HepG2 (cell line): ENCODE measurements around the gene TEX14. TPM values are rescaled to one million over a fixed set of nuclear protein-coding genes. Genes with fewer than 3 reads are reported as not detected.

Experiments
- AHR ChIP-seq: IDR thresholded peaks from 2 replicates; pipeline ENCODE4 v1.6.1; 2018; ENCODE audit warnings: missing genetic modification reagents, missing compliant biosample characterization
- BCL6 ChIP-seq: IDR thresholded peaks from 2 replicates; pipeline ENCODE4 v1.6.1; 2016; ENCODE audit warnings: missing genetic modification reagents, missing compliant biosample characterization
- FOSL2 ChIP-seq: sonication (generic); formaldehyde crosslinking; IDR thresholded peaks from 2 replicates; pipeline ENCODE4 v1.4.0; 2020; ENCODE audit warnings: missing genetic modification reagents
- HCFC1 ChIP-seq: fragments of 150-350 bp; IDR thresholded peaks from 2 replicates; pipeline ENCODE4 v1.6.1; 2014; ENCODE audit warnings: low read depth, low read length
- IRF2 ChIP-seq: IDR thresholded peaks from 2 replicates; pipeline ENCODE4 v1.6.1; 2018; ENCODE audit warnings: missing genetic modification reagents, missing compliant biosample characterization
- KDM5B ChIP-seq: sonication (generic); formaldehyde crosslinking; IDR thresholded peaks from 2 replicates; pipeline ENCODE4 v1.4.0; 2020; ENCODE audit warnings: missing genetic modification reagents, mild to moderate bottlenecking, borderline replicate concordance
- MXD3 ChIP-seq: IDR thresholded peaks from 2 replicates; pipeline ENCODE4 v1.6.1; 2016; ENCODE audit warnings: mild to moderate bottlenecking, missing biosample characterization, missing genetic modification reagents
- PTBP1 ChIP-seq: fragments of 200-400 bp; formaldehyde crosslinking; IDR thresholded peaks from 2 replicates; pipeline ENCODE4 v1.6.1; 2018; ENCODE audit warnings: low read length, low read depth; ENCODE audit not compliant: poor library complexity, severe bottlenecking
- RBM39 ChIP-seq: fragments of 200-400 bp; formaldehyde crosslinking; IDR thresholded peaks from one replicate; pipeline ENCODE4 v1.6.1; 2018; ENCODE audit warnings: antibody characterized with exemption, mild to moderate bottlenecking, low read depth, low read length; ENCODE audit not compliant: poor library complexity, severe bottlenecking
- SKI ChIP-seq: fragments of 450-650 bp; IDR thresholded peaks from one replicate; pipeline ENCODE4 v1.6.1; 2018; ENCODE audit warnings: mild to moderate bottlenecking; ENCODE audit not compliant: partially characterized antibody
- SNRNP70 ChIP-seq: fragments of 200-400 bp; formaldehyde crosslinking; IDR thresholded peaks from 2 replicates; pipeline ENCODE4 v1.6.1; 2017; ENCODE audit warnings: mild to moderate bottlenecking, low read depth, low read length, moderate library complexity
- SOX6 ChIP-seq, 2 experiments: fragments of 450-650 bp in 1 of 2; sonication (generic) in 1 of 2; formaldehyde crosslinking in 1 of 2; IDR thresholded peaks; 2 replicates each; pipeline versions ENCODE4 v1.4.0 to v1.6.1; 2017 to 2020; ENCODE audit warnings: antibody characterized with exemption in 1 of 2, mild to moderate bottlenecking in 1 of 2, missing genetic modification reagents in 1 of 2
- SSRP1 ChIP-seq: IDR thresholded peaks from 2 replicates; pipeline ENCODE4 v1.6.1; 2016; ENCODE audit warnings: control low read depth
- UBTF ChIP-seq: sonication (generic); formaldehyde crosslinking; IDR thresholded peaks from 2 replicates; pipeline ENCODE4 v1.4.0; 2020; ENCODE audit warnings: mild to moderate bottlenecking, missing genetic modification reagents
- ZBTB1 ChIP-seq: sonication (generic); formaldehyde crosslinking; IDR thresholded peaks from 2 replicates; pipeline ENCODE4 v1.4.0; 2020; ENCODE audit warnings: missing genetic modification reagents, borderline replicate concordance
- ZNF280B ChIP-seq: sonication (generic); formaldehyde crosslinking; IDR thresholded peaks from 2 replicates; pipeline ENCODE4 v1.5.0; 2020; ENCODE audit warnings: missing genetic modification reagents, mild to moderate bottlenecking, borderline replicate concordance
- ZNF296 ChIP-seq: sonication (generic); formaldehyde crosslinking; conservative IDR thresholded peaks from 2 replicates; pipeline ENCODE4 v1.5.0; 2020; ENCODE audit warnings: mild to moderate bottlenecking, missing genetic modification reagents
- ZNF513 ChIP-seq: sonication (generic); formaldehyde crosslinking; conservative IDR thresholded peaks from 2 replicates; pipeline ENCODE4 v1.5.0; 2020; ENCODE audit warnings: missing genetic modification reagents
- ZNF772 ChIP-seq: sonication (generic); formaldehyde crosslinking; IDR thresholded peaks from 2 replicates; pipeline ENCODE4 v1.5.0; 2020; ENCODE audit warnings: mild to moderate bottlenecking, missing genetic modification reagents
- ZNF839 ChIP-seq: sonication (generic); formaldehyde crosslinking; IDR thresholded peaks from 2 replicates; pipeline ENCODE4 v1.4.0; 2020; ENCODE audit warnings: missing genetic modification reagents, mild to moderate bottlenecking, borderline replicate concordance
- polyA plus RNA-seq, 8 experiments: library from polyadenylated mRNA; depleted of rRNA in 3 of 8; stranded (reverse) in 7 of 8; unstranded in 1 of 8; fragments of >200 nt; fragmentation: Illumina TruSeq in 4 of 8; extraction: Trizol in 4 of 8; gene quantifications; 2 replicates each; pipeline versions ENCODE4 v1.2.1 to v1.2.3, GENCODE V29; 2011 to 2016; ENCODE audit warnings: low read depth in 4 of 8, missing spikeins in 1 of 8, mixed read lengths in 1 of 8; ENCODE audit not compliant: insufficient read depth in 1 of 8
- total RNA-seq, 5 experiments: library from RNA; depleted of rRNA; stranded (reverse); fragments of >200 nt; fragmentation: Illumina TruSeq; extraction: Trizol; gene quantifications; 2 replicates each; pipeline ENCODE4 v1.2.3, GENCODE V29; 2016; ENCODE audit warnings: low read depth in 1 of 5
- TF ChIP-seq, protein P1 (sequence below): sonication (generic); formaldehyde crosslinking; IDR thresholded peaks from 2 replicates; pipeline ENCODE4 v1.8.1; 2023; ENCODE audit warnings: missing genetic modification reagents, mild to moderate bottlenecking, borderline replicate concordance
- TF ChIP-seq, protein P2 (sequence below): sonication (generic); formaldehyde crosslinking; conservative IDR thresholded peaks from 2 replicates; pipeline ENCODE4 v1.8.1; 2023; ENCODE audit warnings: missing genetic modification reagents

TEX14 gene
- total and polyA plus RNA-seq, 2 of the 13 experiments (the other 11 are each of a cell fraction or from before 2014, with no cell fraction given): 0.04 to 0.07 TPM

- TF ChIP-seq UBTF (CRISPR knock-in tag) (peak; percentile 45), KDM5B (CRISPR knock-in tag) (peak; percentile 41; the same call in 1 of the 2 replicates), FOSL2 (CRISPR knock-in tag) (peak; percentile 93), SNRNP70 (no peak), RBM39 (peak; percentile 86), ZBTB1 (CRISPR knock-in tag) (0 out of 2 replicates have a peak, but pooled peaks have one; percentile 19), ZNF839 (CRISPR knock-in tag) (no peak), HCFC1 (0 out of 2 replicates have a peak, but pooled peaks have one; percentile 23), PTBP1 (peak; percentile 47), MXD3 (CRISPR knock-in tag) (peak; percentile 8; the same call in 1 of the 2 replicates), SKI (no peak), ZNF513 (CRISPR knock-in tag) (peak; percentile 82; the same call in 1 of the 2 replicates), SSRP1 (no peak), ZNF772 (CRISPR knock-in tag) (no peak), BCL6 (CRISPR knock-in tag) (no peak), ZNF296 (CRISPR knock-in tag) (no peak), AHR (no peak), SOX6 (IDR thresholded peaks at IDR 0.05) (no peak), SOX6 (CRISPR knock-in tag; IDR thresholded peaks at IDR 0.05) (peak; percentile 47), ZNF280B (no peak), IRF2 (no peak)
- TF ChIP-seq, protein P1, sequence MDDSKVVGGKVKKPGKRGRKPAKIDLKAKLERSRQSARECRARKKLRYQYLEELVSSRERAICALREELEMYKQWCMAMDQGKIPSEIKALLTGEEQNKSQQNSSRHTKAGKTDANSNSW (CRISPR knock-in tag): 0 out of 2 replicates have a peak, but pooled peaks have one; percentile 79
- TF ChIP-seq, protein P2, sequence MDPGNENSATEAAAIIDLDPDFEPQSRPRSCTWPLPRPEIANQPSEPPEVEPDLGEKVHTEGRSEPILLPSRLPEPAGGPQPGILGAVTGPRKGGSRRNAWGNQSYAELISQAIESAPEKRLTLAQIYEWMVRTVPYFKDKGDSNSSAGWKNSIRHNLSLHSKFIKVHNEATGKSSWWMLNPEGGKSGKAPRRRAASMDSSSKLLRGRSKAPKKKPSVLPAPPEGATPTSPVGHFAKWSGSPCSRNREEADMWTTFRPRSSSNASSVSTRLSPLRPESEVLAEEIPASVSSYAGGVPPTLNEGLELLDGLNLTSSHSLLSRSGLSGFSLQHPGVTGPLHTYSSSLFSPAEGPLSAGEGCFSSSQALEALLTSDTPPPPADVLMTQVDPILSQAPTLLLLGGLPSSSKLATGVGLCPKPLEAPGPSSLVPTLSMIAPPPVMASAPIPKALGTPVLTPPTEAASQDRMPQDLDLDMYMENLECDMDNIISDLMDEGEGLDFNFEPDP (CRISPR knock-in tag): no peak
These were observed 174.4 kb downstream of the TEX14 start (continued) for GRCh38 chr17:58517378-58517927.
